GM19239 (cell line): ENCODE measurements around the gene PCDHGB2.

Experiments used
- DNase-seq: peaks from one replicate; pipeline ENCODE4 v3.0.0; 2011; ENCODE audit warnings: low spot score; ENCODE audit not compliant: insufficient read length
- FAIRE-seq: peaks from 2 replicates; lab custom pipeline; 2011; peaks lifted over from hg19 to GRCh38; lab: Jason Lieb, UNC

Gene PCDHGB2

DNA sequence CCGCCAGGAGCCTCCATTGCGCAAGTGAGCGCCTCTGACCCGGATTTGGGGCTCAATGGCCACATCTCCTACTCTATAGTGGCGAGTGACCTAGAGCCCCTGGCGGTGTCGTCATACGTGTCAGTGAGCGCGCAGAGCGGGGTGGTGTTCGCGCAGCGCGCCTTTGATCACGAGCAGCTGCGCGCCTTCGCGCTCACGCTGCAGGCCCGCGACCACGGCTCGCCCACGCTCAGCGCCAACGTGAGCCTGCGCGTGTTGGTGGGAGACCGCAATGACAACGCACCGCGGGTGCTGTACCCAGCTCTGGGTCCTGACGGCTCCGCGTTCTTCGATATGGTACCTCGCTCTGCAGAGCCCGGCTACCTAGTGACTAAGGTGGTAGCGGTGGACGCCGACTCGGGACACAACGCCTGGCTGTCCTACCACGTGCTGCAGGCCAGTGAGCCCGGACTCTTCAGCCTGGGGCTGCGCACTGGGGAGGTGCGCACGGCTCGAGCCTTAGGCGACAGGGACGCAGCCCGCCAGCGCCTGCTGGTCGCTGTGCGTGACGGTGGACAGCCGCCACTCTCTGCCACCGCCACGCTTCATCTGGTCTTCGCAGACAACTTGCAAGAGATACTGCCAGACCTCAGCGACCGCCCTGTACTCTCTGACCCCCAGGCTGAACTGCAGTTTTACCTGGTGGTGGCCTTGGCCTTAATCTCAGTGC is 50.0 kb downstream of the PCDHGB2 start:
- no peak for FAIRE-seq

DNA sequence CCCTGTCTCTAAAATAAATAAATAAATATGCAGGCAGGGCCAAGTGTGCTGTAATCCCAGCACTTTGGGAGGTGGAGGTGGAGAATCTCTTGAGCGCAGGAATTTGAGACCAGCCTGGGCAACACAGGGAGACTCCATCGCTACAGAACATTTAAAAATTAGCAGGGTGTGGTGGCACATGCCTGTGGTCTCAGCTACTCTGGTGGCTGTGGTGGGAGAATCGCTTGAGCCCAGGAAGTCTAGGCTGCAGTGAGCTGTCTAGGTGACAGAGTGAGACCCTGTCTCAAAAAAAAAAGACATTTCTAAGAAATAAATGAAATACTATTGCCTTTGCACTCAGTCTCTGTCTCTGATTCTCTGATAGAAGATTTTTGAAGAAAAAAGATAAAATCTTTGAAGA is 51.8 kb downstream of the PCDHGB2 start:
- no peak for FAIRE-seq
- DNase-seq, result no peak

More for the DNA sequence above, 50.0 kb downstream of the PCDHGB2 start:
- DNase-seq, result no peak
